Measurements from ENCODE around the gene LRRFIP1. TPM values are rescaled to one million over a fixed set of nuclear protein-coding genes. Genes with fewer than 3 reads are reported as not detected.

The LRRFIP1 gene
- total RNA-seq, 1 donor from 2014 or later, result 40.7 TPM

DNA sequence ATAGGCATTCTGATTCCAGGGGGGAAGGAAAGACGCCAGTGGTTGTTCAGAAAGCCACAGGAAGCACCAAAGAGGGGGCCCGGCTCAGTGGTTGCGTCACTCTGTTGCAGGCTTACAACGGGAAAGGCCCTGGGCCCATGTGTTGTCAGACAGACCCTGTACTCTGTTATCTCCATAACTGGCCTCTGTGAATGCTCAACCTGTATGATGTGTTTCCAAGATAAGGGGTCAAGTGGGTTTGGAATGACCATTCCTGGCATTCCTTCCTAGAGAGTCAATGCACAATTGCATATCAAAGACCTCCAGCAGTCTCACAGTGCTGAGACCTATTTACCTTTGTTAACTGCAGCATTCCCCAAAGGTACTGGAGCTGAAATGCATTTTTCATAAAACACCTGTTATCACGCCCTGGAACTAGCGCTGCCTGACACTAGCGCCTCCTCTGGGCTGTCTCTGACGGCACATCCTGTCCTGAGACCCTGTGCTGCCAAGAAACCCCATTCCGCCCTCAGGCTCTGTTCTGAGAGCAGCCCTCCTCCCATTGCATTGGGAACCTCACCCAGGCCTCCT is 13.2 kb upstream of the LRRFIP1 start:
- peaks cover 8% of the 10 kb centered on the region for H3K27me3 Mint-ChIP-seq (ENCODE audit: insufficient read depth, low read depth)
- peaks cover 19% of the 10 kb centered on the region for H3K4me1 Mint-ChIP-seq
- no peaks in the 10 kb centered on the region for H3K79me2 ChIP-seq (ENCODE audit: low read depth)
- no peaks in the 10 kb centered on the region for H3K36me3 ChIP-seq
- H3K36me3 Mint-ChIP-seq, result no peaks in the 10 kb centered on the region
- no peak overlapping the region for H3K4me3 Mint-ChIP-seq
- no peak overlapping the region for H2AFZ ChIP-seq (replicated peaks)
- H3K27me3 ChIP-seq, result no peaks in the 10 kb centered on the region
- no peak overlapping the region for H3K27ac Mint-ChIP-seq
- TF ChIP-seq CTCF (IDR thresholded peaks at IDR 0.05), result peak; percentile 44
- TF ChIP-seq EZH2phosphoT487 (IDR thresholded peaks at IDR 0.05), result no peak
- no peak for TF ChIP-seq EZH2 (IDR thresholded peaks at IDR 0.05)
- H3K4me3 ChIP-seq, result no peak overlapping the region
- H4K20me1 ChIP-seq (ENCODE audit: low read depth), result no peaks in the 10 kb centered on the region
- H3K9me3 ChIP-seq (ENCODE audit: low read depth), result no peaks in the 10 kb centered on the region
- H3K9me3 Mint-ChIP-seq, result no peaks in the 10 kb centered on the region
- no peak overlapping the region for H3K4me2 ChIP-seq
- H3K4me1 ChIP-seq, result peaks cover 22% of the 10 kb centered on the region
- H3K27ac ChIP-seq, result no peak overlapping the region
- peaks cover 9% of the 10 kb centered on the region for H3F3A ChIP-seq (ENCODE audit: low read depth)
- DNase-seq (ENCODE audit: low spot score), result peak; percentile 37
- no peak overlapping the region for H3K9ac ChIP-seq

DNA sequence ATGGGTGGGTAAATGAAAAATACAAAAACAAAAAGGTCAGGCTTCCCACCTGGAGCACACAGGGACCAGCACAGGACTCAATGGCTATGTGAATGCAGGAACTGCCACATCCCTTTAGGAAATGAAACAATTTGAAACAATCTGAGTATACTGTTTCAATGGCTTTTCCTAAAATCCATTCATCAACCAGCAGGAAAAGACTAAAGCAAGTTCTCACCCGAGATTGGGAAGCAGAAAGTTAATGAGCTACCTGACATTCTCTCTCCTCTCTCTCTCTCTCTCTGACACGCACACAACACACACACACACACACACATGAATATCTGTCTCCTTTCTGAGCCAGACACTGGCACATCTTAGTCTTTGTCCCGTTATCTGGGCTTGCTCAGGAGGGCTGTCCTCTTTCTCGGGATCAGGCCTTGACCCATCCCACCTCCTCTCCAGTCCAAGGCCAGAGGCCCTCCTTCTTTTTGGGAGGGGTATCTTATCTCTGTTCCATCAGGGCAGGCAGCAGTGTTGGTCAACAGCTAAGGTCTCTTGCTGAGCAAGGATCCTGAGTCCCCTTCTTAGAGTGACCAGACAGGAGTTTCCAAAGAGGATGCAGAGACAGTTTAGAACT is 11.6 kb upstream of the LRRFIP1 start:
- Histone ChIP-seq H3K27me3 (no peaks in the 10 kb centered on the region), H3K4me3 (no peak overlapping the region), H3F3A (ENCODE audit: low read depth) (peaks cover 9% of the 10 kb centered on the region), H3K4me1 (peaks cover 22% of the 10 kb centered on the region), H2AFZ (replicated peaks) (no peak overlapping the region), H3K9ac (no peak overlapping the region), H3K9me3 (ENCODE audit: low read depth) (no peaks in the 10 kb centered on the region), H4K20me1 (ENCODE audit: low read depth) (no peaks in the 10 kb centered on the region), H3K27ac (no peak overlapping the region), H3K4me2 (no peak overlapping the region), H3K79me2 (ENCODE audit: low read depth) (no peaks in the 10 kb centered on the region), H3K36me3 (no peaks in the 10 kb centered on the region)
- no peaks in the 10 kb centered on the region for H3K36me3 Mint-ChIP-seq
- TF ChIP-seq EZH2phosphoT487 (IDR thresholded peaks at IDR 0.05) (no peak), CTCF (IDR thresholded peaks at IDR 0.05) (no peak), EZH2 (IDR thresholded peaks at IDR 0.05) (no peak)
- peaks cover 19% of the 10 kb centered on the region for H3K4me1 Mint-ChIP-seq
- DNase-seq (ENCODE audit: low spot score), result no peak
- no peak overlapping the region for H3K27ac Mint-ChIP-seq
- no peaks in the 10 kb centered on the region for H3K9me3 Mint-ChIP-seq
- no peak overlapping the region for H3K4me3 Mint-ChIP-seq
- peaks cover 8% of the 10 kb centered on the region for H3K27me3 Mint-ChIP-seq (ENCODE audit: insufficient read depth, low read depth)

DNA sequence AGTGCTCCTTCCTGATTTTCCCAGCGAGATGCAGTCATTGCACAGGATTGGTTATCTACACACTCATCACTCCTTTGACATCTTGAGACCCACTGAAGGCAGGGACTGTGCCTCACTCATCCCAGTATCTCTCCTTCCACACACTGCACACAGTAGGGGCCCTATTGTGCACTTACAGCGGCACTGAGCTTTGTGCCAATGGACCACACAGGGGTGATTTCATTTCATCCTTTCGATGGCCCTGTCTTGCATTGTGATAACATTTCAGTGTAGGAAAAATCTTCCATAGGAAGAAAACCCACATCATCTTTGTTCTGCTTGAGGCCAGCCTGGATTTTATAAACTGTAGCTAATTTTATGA is 11.0 kb upstream of the LRRFIP1 start:
- Mint-ChIP-seq H3K4me3 (no peak overlapping the region), H3K9me3 (no peaks in the 10 kb centered on the region), H3K36me3 (no peaks in the 10 kb centered on the region), H3K27me3 (ENCODE audit: insufficient read depth, low read depth) (peaks cover 9% of the 10 kb centered on the region), H3K27ac (no peak overlapping the region), H3K4me1 (peaks cover 19% of the 10 kb centered on the region)
- TF ChIP-seq EZH2phosphoT487 (IDR thresholded peaks at IDR 0.05), result no peak
- no peak for TF ChIP-seq CTCF (IDR thresholded peaks at IDR 0.05)
- no peak for TF ChIP-seq EZH2 (IDR thresholded peaks at IDR 0.05)
- H3K9me3 ChIP-seq (ENCODE audit: low read depth), result no peaks in the 10 kb centered on the region
- H3K79me2 ChIP-seq (ENCODE audit: low read depth), result no peaks in the 10 kb centered on the region
- no peak overlapping the region for H3K9ac ChIP-seq
- no peaks in the 10 kb centered on the region for H3K36me3 ChIP-seq
- no peaks in the 10 kb centered on the region for H3K27me3 ChIP-seq
- no peak overlapping the region for H3K4me2 ChIP-seq
- H3K4me1 ChIP-seq, result peaks cover 22% of the 10 kb centered on the region
- DNase-seq (ENCODE audit: low spot score), result no peak
- no peaks in the 10 kb centered on the region for H4K20me1 ChIP-seq (ENCODE audit: low read depth)
- H2AFZ ChIP-seq (replicated peaks), result no peak overlapping the region
- H3F3A ChIP-seq (ENCODE audit: low read depth), result peaks cover 9% of the 10 kb centered on the region
- H3K27ac ChIP-seq, result no peak overlapping the region
- no peak overlapping the region for H3K4me3 ChIP-seq

Data from neural progenitor cell (in vitro differentiated cells).